Skeletal muscle satellite cell (primary cell): ENCODE measurements around the gene ADGRD2.
"Not testable (repeated sequence)": the region's sequence is repeated elsewhere in the genome, so short reads cannot be mapped to it uniquely, and the experiment has no call there.

ENCODE experiments used
- H3K27me3 ChIP-seq: 2 replicates; pipeline ENCODE4 v1.7.0; 2013; ENCODE audit warnings: low read length; ENCODE audit not compliant: control insufficient read depth, insufficient read depth
- H3K36me3 ChIP-seq: 2 replicates; pipeline ENCODE4 v1.7.0; 2013; ENCODE audit warnings: mild to moderate bottlenecking, control low read depth, low read length; ENCODE audit not compliant: insufficient read depth
- H3K4me1 ChIP-seq: 2 replicates; pipeline ENCODE4 v1.7.0; 2013; ENCODE audit warnings: low read length; ENCODE audit not compliant: control insufficient read depth, insufficient read depth
- H3K4me2 ChIP-seq: 2 replicates; pipeline ENCODE4 v1.7.0; 2013; ENCODE audit warnings: mild to moderate bottlenecking, low read length
- H3K4me3 ChIP-seq: 2 replicates; pipeline ENCODE4 v1.7.0; 2013; ENCODE audit warnings: low read length
- H3K9ac ChIP-seq: 2 replicates; pipeline ENCODE4 v1.7.0; 2013; ENCODE audit warnings: mild to moderate bottlenecking, low read depth, low read length, moderate library complexity
- H3K9me3 ChIP-seq: replicated peaks from 2 replicates; pipeline ENCODE4 v1.7.0; 2013; ENCODE audit warnings: mild to moderate bottlenecking, control low read depth, low read length

ADGRD2 gene

GRCh38 chr9:124419832-124420489 is 30.3 kb upstream of the ADGRD2 start:
- Histone ChIP-seq H3K27me3 (peaks cover 16% of the 10 kb centered on the region), H3K9me3 (peaks cover 4% of the 10 kb centered on the region), H3K4me3 (no peak overlapping the region), H3K4me2 (peak overlapping the region; percentile 43), H3K36me3 (no peaks in the 10 kb centered on the region), H3K4me1 (peaks cover 9% of the 10 kb centered on the region), H3K9ac (no peak overlapping the region)

DNA sequence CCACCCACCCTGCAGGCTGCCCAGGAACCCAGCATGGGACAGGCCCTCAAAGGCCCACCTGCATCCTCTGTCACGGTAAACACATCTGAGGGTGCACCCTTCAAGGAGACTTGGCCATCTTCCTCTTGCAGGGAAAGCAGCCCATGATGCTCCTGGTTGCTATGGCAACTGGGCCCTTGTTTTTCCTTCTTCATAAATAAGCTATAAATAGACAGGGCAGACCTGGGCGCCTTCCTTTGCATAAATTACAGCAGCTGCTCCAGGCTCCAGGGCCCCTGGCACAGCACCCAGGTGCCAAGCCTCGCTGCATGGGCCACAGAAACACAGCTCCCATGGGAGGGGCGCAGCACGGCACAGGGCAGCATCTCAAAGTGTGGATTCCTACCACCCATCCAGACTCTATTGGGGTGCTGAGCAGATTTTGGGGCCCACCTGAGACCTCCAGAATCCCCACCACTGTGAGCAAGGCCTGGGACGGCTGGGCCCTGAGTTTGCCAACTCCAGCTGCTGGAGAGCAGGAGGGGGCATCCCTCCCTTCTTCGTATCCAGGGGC is 29.2 kb upstream of the ADGRD2 start:
- Histone ChIP-seq H3K9me3 (no peaks in the 10 kb centered on the region), H3K4me2 (no peak overlapping the region), H3K4me1 (peaks cover 9% of the 10 kb centered on the region), H3K9ac (no peak overlapping the region), H3K27me3 (peaks cover 16% of the 10 kb centered on the region), H3K4me3 (no peak overlapping the region), H3K36me3 (no peaks in the 10 kb centered on the region)

- no peaks in the 10 kb centered on the region for H3K9me3 ChIP-seq
- H3K4me1 ChIP-seq = peaks cover 9% of the 10 kb centered on the region
- H3K9ac ChIP-seq = no peak overlapping the region
- H3K4me3 ChIP-seq = peak overlapping the region; percentile 13
- no peaks in the 10 kb centered on the region for H3K36me3 ChIP-seq
- peaks cover 16% of the 10 kb centered on the region for H3K27me3 ChIP-seq
- H3K4me2 ChIP-seq = peak overlapping the region; percentile 59
Measured at GRCh38 chr9:124423155-124423554, 27.1 kb upstream of the ADGRD2 start.

GRCh38 chr9:124423591-124423990 is 26.7 kb upstream of the ADGRD2 start:
- Histone ChIP-seq H3K4me2 (peak overlapping the region; percentile 59), H3K36me3 (no peaks in the 10 kb centered on the region), H3K9me3 (no peaks in the 10 kb centered on the region), H3K27me3 (peaks cover 16% of the 10 kb centered on the region), H3K9ac (no peak overlapping the region), H3K4me1 (peaks cover 9% of the 10 kb centered on the region), H3K4me3 (peak overlapping the region; percentile 13)

- peaks cover 11% of the 10 kb centered on the region for H3K4me1 ChIP-seq
- peaks cover 16% of the 10 kb centered on the region for H3K27me3 ChIP-seq
- H3K4me3 ChIP-seq, H3K9me3 ChIP-seq, H3K36me3 ChIP-seq, H3K9ac ChIP-seq, H3K4me2 ChIP-seq: not testable (repeated sequence)
Measured at GRCh38 chr9:124425733-124426132, 24.5 kb upstream of the ADGRD2 start.

- peaks cover 11% of the 10 kb centered on the region for H3K4me1 ChIP-seq
- no peak overlapping the region for H3K9ac ChIP-seq
- no peaks in the 10 kb centered on the region for H3K36me3 ChIP-seq
- no peak overlapping the region for H3K4me3 ChIP-seq
- H3K9me3 ChIP-seq = no peaks in the 10 kb centered on the region
- peaks cover 16% of the 10 kb centered on the region for H3K27me3 ChIP-seq
- no peak overlapping the region for H3K4me2 ChIP-seq
Measured at GRCh38 chr9:124426361-124426760, 23.9 kb upstream of the ADGRD2 start.

GRCh38 chr9:124427281-124427680 is 23.0 kb upstream of the ADGRD2 start:
- Histone ChIP-seq H3K4me3 (no peak overlapping the region), H3K9ac (no peak overlapping the region), H3K36me3 (no peaks in the 10 kb centered on the region), H3K9me3 (no peaks in the 10 kb centered on the region), H3K4me1 (peaks cover 11% of the 10 kb centered on the region), H3K4me2 (no peak overlapping the region), H3K27me3 (peaks cover 19% of the 10 kb centered on the region)

- peaks cover 22% of the 10 kb centered on the region for H3K27me3 ChIP-seq
- H3K36me3 ChIP-seq = no peaks in the 10 kb centered on the region
- no peak overlapping the region for H3K9ac ChIP-seq
- no peak overlapping the region for H3K4me3 ChIP-seq
- H3K4me1 ChIP-seq = peaks cover 4% of the 10 kb centered on the region
- peak overlapping the region; percentile 36 for H3K4me2 ChIP-seq
- H3K9me3 ChIP-seq = no peaks in the 10 kb centered on the region
Measured at GRCh38 chr9:124428751-124429529, 21.3 kb upstream of the ADGRD2 start.

DNA sequence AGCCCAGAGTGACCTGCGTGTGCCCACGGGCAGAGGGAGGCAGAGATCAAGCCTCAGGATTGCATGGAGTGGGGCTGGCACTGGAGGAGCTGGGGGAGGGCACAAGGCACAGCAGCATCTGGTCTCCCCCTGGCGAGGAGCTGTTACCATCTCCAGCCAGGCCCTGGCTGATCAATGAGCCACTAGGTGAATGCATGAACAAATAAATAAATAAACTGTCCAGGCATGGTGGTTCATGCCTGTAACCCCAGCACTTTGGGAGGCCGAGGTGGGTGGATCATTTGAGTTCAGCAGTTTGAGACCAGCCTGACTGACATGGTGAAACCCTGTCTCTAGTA is 20.8 kb upstream of the ADGRD2 start:
- Histone ChIP-seq H3K27me3 (peaks cover 21% of the 10 kb centered on the region), H3K9me3 (no peaks in the 10 kb centered on the region), H3K9ac (no peak overlapping the region), H3K4me3 (no peak overlapping the region), H3K36me3 (no peaks in the 10 kb centered on the region), H3K4me1 (peaks cover 4% of the 10 kb centered on the region), H3K4me2 (peak overlapping the region; percentile 36)

- Histone ChIP-seq H3K9me3 (no peaks in the 10 kb centered on the region), H3K4me3 (no peak overlapping the region), H3K36me3 (no peaks in the 10 kb centered on the region), H3K4me2 (no peak overlapping the region), H3K9ac (no peak overlapping the region), H3K27me3 (peaks cover 41% of the 10 kb centered on the region), H3K4me1 (no peaks in the 10 kb centered on the region)
Measured at GRCh38 chr9:124436320-124436719, 13.9 kb upstream of the ADGRD2 start.

DNA sequence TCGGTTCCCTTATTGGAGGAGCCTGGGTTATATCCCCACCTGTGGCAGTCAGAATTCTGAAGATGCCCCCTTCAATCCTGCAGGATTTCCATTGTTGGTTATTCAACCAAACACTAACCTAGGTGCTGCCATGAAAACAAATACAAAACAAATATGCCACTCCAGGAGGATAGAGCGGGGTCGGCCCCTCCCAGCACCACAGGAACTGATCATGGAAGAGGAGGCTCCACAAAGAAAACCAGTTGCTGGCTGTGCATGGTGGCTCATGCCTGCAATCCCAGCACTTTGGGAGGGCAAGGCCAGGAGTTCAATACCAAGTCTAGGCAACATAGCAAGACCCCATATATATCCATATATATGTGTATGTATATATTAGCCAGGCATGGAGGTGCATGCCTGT is 13.2 kb upstream of the ADGRD2 start:
- Histone ChIP-seq H3K27me3 (peaks cover 45% of the 10 kb centered on the region), H3K4me3 (no peak overlapping the region), H3K9me3 (no peaks in the 10 kb centered on the region)

More for the DNA sequence above, 13.2 kb upstream of the ADGRD2 start:
- Histone ChIP-seq H3K36me3 (no peaks in the 10 kb centered on the region), H3K4me2 (no peak overlapping the region), H3K9ac (no peak overlapping the region), H3K4me1 (no peaks in the 10 kb centered on the region)
